Lung (tissue), 12 donors: Measurements from ENCODE around the gene GALNS. TPM values are rescaled to one million over a fixed set of nuclear protein-coding genes. Genes with fewer than 3 reads are reported as not detected.

Experiments
- ATAC-seq: fragments of 200-7000 bp; cut with Tn5 transposase; one replicate; pipeline ENCODE4 v1.9.1; 2020; ENCODE audit warnings: moderate number of reproducible peaks; ENCODE audit not compliant: insufficient read depth, low FRiP score
- DNase-seq, 3 donors: peaks; one replicate each; pipeline ENCODE4 v3.0.0-alpha.2; 2013 to 2017
- H3K27ac ChIP-seq, 2 donors: one replicate each; pipeline ENCODE4 v1.5.1; 2013; ENCODE audit warnings: mild to moderate bottlenecking in 2 of 2, moderate library complexity in 2 of 2, control low read depth in 1 of 2, inconsistent platforms in 1 of 2, low read depth in 1 of 2, low read length in 1 of 2
- H3K27me3 ChIP-seq, 3 donors: one replicate each; pipeline ENCODE4 v1.5.1; 2013; ENCODE audit warnings: low read length in 2 of 3; ENCODE audit not compliant: control insufficient read depth in 3 of 3, insufficient read depth in 3 of 3
- H3K36me3 ChIP-seq, 4 donors: one replicate each; pipeline ENCODE4 v1.5.1; 2013; ENCODE audit warnings: low read length in 4 of 4, mild to moderate bottlenecking in 1 of 4, moderate library complexity in 1 of 4; ENCODE audit not compliant: control insufficient read depth in 4 of 4, insufficient read depth in 4 of 4
- H3K4me1 ChIP-seq, 5 donors: one replicate each; pipeline ENCODE4 v1.5.1; 2013; ENCODE audit warnings: low read length in 5 of 5, mild to moderate bottlenecking in 2 of 5, moderate library complexity in 1 of 5; ENCODE audit not compliant: control insufficient read depth in 5 of 5, insufficient read depth in 5 of 5
- H3K4me3 ChIP-seq: one replicate; pipeline ENCODE4 v1.5.1; 2013; ENCODE audit warnings: mild to moderate bottlenecking, control low read depth, moderate library complexity
- H3K9ac ChIP-seq, 2 donors: one replicate each; pipeline ENCODE4 v1.5.1; 2013; ENCODE audit warnings: low read length in 2 of 2, control low read depth in 1 of 2; ENCODE audit not compliant: insufficient read depth in 1 of 2
- H3K9me3 ChIP-seq, 4 donors: one replicate each; pipeline ENCODE4 v1.5.1; 2013; ENCODE audit warnings: low read length in 3 of 4, mild to moderate bottlenecking in 1 of 4, moderate library complexity in 1 of 4; ENCODE audit not compliant: control insufficient read depth in 4 of 4, insufficient read depth in 3 of 4
- CTCF ChIP-seq: IDR thresholded peaks from 2 replicates; pipeline ENCODE4 v1.5.1; 2012; ENCODE audit warnings: mild to moderate bottlenecking; ENCODE audit errors: control extremely low read depth, extremely low read depth
- WGBS, 2 donors: extraction: QIAGEN DNeasy Blood & Tissue Kit; methylation state at CpG; one replicate each; pipeline ENCODE4 v1.1.7; 2013; 5-methylcytosine and 5-hydroxymethylcytosine counted together
- polyA plus RNA-seq, 2 donors: library from polyadenylated mRNA; stranded (reverse); fragments of 200-250 nt; gene quantifications; one replicate each; pipeline ENCODE4 v1.2.1, GENCODE V29; 2013
- total RNA-seq, 2 donors: library from RNA; depleted of rRNA in 1 of 2; stranded (reverse); fragments of >200 nt in 1 of 2; gene quantifications; one replicate each; pipeline ENCODE4 v1.2.1, GENCODE V29; 2014 to 2021
- donor health status: control.
- donor health status: control.
- donor health status: Bipolar disorder and iron deficiency.
- donor health status: healthy.
- donor health status: DM: yes; HTN: yes; CAD: no.

Gene GALNS
- total and polyA plus RNA-seq, 4 donors, result 21.4 to 61.9 (median 30.3) TPM

GRCh38 chr16:88807142-88807625 lies 49.6 kb downstream of the GALNS start:
- Histone ChIP-seq H3K36me3 (peaks cover 0 to 16% (median 9%) of the 10 kb centered on the region in 4 donors), H3K4me1 (peaks cover 0 to 34% (median 11%) of the 10 kb centered on the region in 5 donors), H3K4me3 (no peak overlapping the region), H3K9ac (no peak overlapping the region), H3K27me3 (no peaks in the 10 kb centered on the region), H3K9me3 (no peaks in the 10 kb centered on the region), H3K27ac (no peak overlapping the region)
- DNase-seq (no peak), ATAC-seq (no peak)
- WGBS, 2 donors, result 92 to 94% methylated on average over 24 of the region's 24 CpGs
- TF ChIP-seq CTCF, result no peak

GRCh38 chr16:88806491-88807111 lies 50.1 kb downstream of the GALNS start:
- no peak for TF ChIP-seq CTCF
- ATAC-seq (no peak), DNase-seq (no peak)
- Histone ChIP-seq H3K4me3 (no peak overlapping the region), H3K9ac (no peak overlapping the region), H3K9me3 (no peaks in the 10 kb centered on the region), H3K36me3 (peaks cover 0 to 16% (median 9%) of the 10 kb centered on the region in 4 donors), H3K4me1 (peaks cover 0 to 33% (median 11%) of the 10 kb centered on the region in 5 donors), H3K27ac (no peak overlapping the region), H3K27me3 (no peaks in the 10 kb centered on the region)
- WGBS, 2 donors, result 86 to 90% methylated on average over 27 of the region's 27 CpGs

- no peak for DNase-seq
Observed at GRCh38 chr16:88805887-88806393, 50.8 kb downstream of the GALNS start.

More at GRCh38 chr16:88805887-88806393, 50.8 kb downstream of the GALNS start:
- H3K4me1 ChIP-seq, result peaks cover 0 to 29% (median 11%) of the 10 kb centered on the region in 5 donors
- no peak overlapping the region for H3K27ac ChIP-seq
- peaks cover 0 to 16% (median 9%) of the 10 kb centered on the region in 4 donors for H3K36me3 ChIP-seq
- ATAC-seq, result no peak
- H3K4me3 ChIP-seq, result no peak overlapping the region
- TF ChIP-seq CTCF, result no peak
- no peaks in the 10 kb centered on the region for H3K9me3 ChIP-seq
- 89 to 94% methylated on average over 21 of the region's 21 CpGs for WGBS, 2 donors
- H3K27me3 ChIP-seq, result no peaks in the 10 kb centered on the region
- no peak overlapping the region for H3K9ac ChIP-seq
